Esophagus muscularis mucosa (tissue), 4 donors: ENCODE results near the gene ELFN1. TPM values are rescaled to one million over a fixed set of nuclear protein-coding genes. Genes with fewer than 3 reads are reported as not detected.

Experiments
- DNase-seq: peaks from one replicate; pipeline ENCODE4 v3.0.0-alpha.2; 2017; ENCODE audit errors: extremely low spot score
- H3K27ac ChIP-seq, 4 donors: fragments of 200-600 bp; sonication (generic); replicated peaks in 1 of 4; 1 replicate in 3 of 4; 2 replicates in 1 of 4; pipeline ENCODE4 v1.5.1; 2016 to 2019; ENCODE audit warnings: mild to moderate bottlenecking in 1 of 4
- H3K27me3 ChIP-seq, 4 donors: fragments of 200-600 bp; sonication (generic); one replicate each; pipeline versions ENCODE4 v1.5.1 to v1.6.0; 2016 to 2019
- H3K36me3 ChIP-seq, 4 donors: fragments of 200-600 bp; sonication (generic); one replicate each; pipeline ENCODE4 v1.5.1; 2016 to 2019
- H3K4me1 ChIP-seq, 4 donors: fragments of 200-600 bp; sonication (generic); one replicate each; pipeline ENCODE4 v1.5.1; 2016 to 2019
- H3K4me3 ChIP-seq, 4 donors: fragments of 200-600 bp; sonication (generic); 1 replicate in 2 of 4; 2 replicates in 2 of 4; pipeline ENCODE4 v1.5.1; 2016 to 2019; ENCODE audit warnings: mild to moderate bottlenecking in 4 of 4, moderate library complexity in 1 of 4
- H3K9me3 ChIP-seq, 4 donors: fragments of 200-600 bp; sonication (generic); 1 replicate in 3 of 4; 2 replicates in 1 of 4; pipeline ENCODE4 v1.5.1; 2016 to 2019
- EP300 ChIP-seq: sonication (generic); formaldehyde crosslinking; IDR thresholded peaks from one replicate; pipeline ENCODE4 v1.6.1; 2017; ENCODE audit warnings: antibody characterized with exemption
- POLR2A ChIP-seq: fragments of 450-650 bp; IDR thresholded peaks from one replicate; pipeline ENCODE4 v1.6.1; 2017; ENCODE audit warnings: antibody characterized with exemption, moderate library complexity, mild to moderate bottlenecking, low read depth
- POLR2AphosphoS5 ChIP-seq, 2 donors: sonication (generic); formaldehyde crosslinking; IDR thresholded peaks; one replicate each; pipeline ENCODE4 v1.6.1; 2017; ENCODE audit warnings: antibody characterized with exemption in 2 of 2
- WGBS: methylation state at CpG from one replicate; pipeline ENCODE4 v1.1.5; 2018; 5-methylcytosine and 5-hydroxymethylcytosine counted together
- intact Hi-C: fragments of 100-400 bp; cut with DNase I; formaldehyde crosslinking; loops from one replicate; pipeline ENCODE4 v1.15.1; 2023
- total RNA-seq, 4 donors: library from RNA; depleted of rRNA; stranded (reverse); fragments of >200 nt; gene quantifications; one replicate each; pipeline versions ENCODE4 v1.1.0 to v1.2.1, GENCODE V29; 2016
- TF ChIP-seq, protein P1 (sequence below), 3 experiments: fragments of 200-600 bp in 2 of 3; fragments of 450-650 bp in 1 of 3; sonication (generic) in 2 of 3; IDR thresholded peaks; one replicate each; pipeline ENCODE4 v1.5.1; 2017 to 2019; ENCODE audit warnings: antibody characterized with exemption in 3 of 3, mild to moderate bottlenecking in 2 of 3, moderate library complexity in 1 of 3

Gene ELFN1
- total RNA-seq, 4 donors from 2014 or later = 0.86 to 3.3 (median 1.9) TPM

DNA sequence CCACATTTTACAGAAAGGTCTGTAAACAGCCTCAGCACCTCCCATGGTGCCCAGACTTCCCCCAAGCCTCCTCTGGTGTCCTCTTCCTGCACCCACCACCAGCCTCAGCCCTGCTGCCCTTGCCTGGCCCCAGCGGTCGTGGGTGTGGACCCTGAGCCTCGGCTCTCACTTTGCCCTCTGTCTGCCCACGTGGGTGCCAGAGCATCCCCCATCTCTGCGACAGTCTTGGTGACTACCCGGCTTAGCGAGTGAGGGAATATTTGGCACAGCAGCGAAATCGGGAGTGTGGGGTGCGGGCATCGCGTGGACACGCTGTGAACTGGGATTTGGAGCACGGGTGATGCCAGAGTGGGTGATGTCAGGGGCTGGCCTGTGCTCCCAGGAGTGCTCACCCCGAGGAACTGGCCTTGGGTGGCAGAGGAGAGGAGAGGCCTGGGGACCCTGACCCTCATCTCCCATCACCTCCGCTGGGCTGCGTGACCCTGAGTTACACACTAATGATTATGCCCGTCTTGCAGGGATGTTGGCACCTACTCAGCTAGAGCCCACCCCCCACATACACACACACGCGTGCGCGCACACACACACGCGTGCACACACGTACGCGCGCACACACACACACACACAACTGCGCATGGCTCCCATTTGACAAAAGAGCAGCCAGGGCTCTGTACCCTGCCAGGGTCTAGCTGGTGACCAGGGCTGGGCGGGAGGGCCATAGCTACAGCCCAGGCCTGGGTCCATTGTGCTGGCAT, 8.7 kb downstream of the ELFN1 start:
- intact Hi-C loops = no loop called here

DNA sequence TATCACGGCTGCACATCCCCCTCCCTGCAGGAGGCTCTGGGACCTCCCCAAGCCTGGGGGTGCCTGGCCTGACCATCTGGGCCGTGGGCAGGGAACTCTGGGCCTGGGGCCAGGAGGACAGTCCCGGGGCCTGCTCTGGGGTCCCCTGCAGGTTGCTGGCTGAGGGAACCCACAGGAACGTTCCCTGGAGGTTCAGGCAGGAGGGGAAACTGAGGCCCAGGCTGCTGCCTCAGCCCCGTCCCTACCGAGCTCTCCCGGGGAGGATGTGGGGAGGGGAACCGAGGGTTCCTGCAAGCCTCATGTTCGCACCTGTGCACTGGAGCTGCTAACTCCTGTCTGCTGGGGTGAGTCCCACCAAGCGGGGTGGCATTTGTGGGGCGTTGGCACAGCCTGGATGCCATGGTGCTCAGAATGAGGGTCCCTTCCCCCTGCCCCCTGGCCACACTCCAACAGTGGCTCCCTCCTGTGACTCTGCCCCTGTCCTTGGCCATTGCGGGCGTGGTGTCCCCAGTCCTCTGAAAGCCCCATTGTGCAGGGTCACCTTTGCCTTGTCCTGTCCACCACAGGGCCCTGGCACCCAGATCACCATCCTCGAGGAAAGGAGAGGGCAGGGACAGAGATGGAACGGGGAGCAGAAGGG, 9.4 kb downstream of the ELFN1 start:
- intact Hi-C loops = no loop called here
- Histone ChIP-seq H3K4me1 (no peaks in the 10 kb centered on the region), H3K4me3 (no peak overlapping the region), H3K36me3 (no peaks in the 10 kb centered on the region), H3K27ac (no peak overlapping the region), H3K9me3 (peaks cover 0 to 19% (median 9%) of the 10 kb centered on the region in 4 donors), H3K27me3 (peaks cover 0 to 61% (median 3%) of the 10 kb centered on the region in 4 donors)
- no peak for DNase-seq
- TF ChIP-seq POLR2AphosphoS5 (IDR thresholded peaks at IDR 0.05) (no peak), POLR2A (no peak), EP300 (no peak)
- TF ChIP-seq, protein P1, sequence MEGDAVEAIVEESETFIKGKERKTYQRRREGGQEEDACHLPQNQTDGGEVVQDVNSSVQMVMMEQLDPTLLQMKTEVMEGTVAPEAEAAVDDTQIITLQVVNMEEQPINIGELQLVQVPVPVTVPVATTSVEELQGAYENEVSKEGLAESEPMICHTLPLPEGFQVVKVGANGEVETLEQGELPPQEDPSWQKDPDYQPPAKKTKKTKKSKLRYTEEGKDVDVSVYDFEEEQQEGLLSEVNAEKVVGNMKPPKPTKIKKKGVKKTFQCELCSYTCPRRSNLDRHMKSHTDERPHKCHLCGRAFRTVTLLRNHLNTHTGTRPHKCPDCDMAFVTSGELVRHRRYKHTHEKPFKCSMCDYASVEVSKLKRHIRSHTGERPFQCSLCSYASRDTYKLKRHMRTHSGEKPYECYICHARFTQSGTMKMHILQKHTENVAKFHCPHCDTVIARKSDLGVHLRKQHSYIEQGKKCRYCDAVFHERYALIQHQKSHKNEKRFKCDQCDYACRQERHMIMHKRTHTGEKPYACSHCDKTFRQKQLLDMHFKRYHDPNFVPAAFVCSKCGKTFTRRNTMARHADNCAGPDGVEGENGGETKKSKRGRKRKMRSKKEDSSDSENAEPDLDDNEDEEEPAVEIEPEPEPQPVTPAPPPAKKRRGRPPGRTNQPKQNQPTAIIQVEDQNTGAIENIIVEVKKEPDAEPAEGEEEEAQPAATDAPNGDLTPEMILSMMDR (IDR thresholded peaks at IDR 0.05) = no peak
- WGBS = 71% methylated on average over 4 of the region's 15 CpGs

More for the DNA sequence above, 8.7 kb downstream of the ELFN1 start:
- Histone ChIP-seq H3K4me1 (no peaks in the 10 kb centered on the region), H3K4me3 (no peak overlapping the region), H3K27me3 (peaks cover 0 to 68% (median 5%) of the 10 kb centered on the region in 4 donors), H3K9me3 (peaks cover 0 to 12% (median 5%) of the 10 kb centered on the region in 4 donors), H3K36me3 (no peaks in the 10 kb centered on the region), H3K27ac (no peak overlapping the region)
- no peak for TF ChIP-seq POLR2A
- TF ChIP-seq EP300 = no peak
- TF ChIP-seq, protein P1 (IDR thresholded peaks at IDR 0.05) = no peak
- no peak for TF ChIP-seq POLR2AphosphoS5 (IDR thresholded peaks at IDR 0.05)
- 91% methylated on average over 30 of the region's 30 CpGs for WGBS
- DNase-seq = no peak

DNA sequence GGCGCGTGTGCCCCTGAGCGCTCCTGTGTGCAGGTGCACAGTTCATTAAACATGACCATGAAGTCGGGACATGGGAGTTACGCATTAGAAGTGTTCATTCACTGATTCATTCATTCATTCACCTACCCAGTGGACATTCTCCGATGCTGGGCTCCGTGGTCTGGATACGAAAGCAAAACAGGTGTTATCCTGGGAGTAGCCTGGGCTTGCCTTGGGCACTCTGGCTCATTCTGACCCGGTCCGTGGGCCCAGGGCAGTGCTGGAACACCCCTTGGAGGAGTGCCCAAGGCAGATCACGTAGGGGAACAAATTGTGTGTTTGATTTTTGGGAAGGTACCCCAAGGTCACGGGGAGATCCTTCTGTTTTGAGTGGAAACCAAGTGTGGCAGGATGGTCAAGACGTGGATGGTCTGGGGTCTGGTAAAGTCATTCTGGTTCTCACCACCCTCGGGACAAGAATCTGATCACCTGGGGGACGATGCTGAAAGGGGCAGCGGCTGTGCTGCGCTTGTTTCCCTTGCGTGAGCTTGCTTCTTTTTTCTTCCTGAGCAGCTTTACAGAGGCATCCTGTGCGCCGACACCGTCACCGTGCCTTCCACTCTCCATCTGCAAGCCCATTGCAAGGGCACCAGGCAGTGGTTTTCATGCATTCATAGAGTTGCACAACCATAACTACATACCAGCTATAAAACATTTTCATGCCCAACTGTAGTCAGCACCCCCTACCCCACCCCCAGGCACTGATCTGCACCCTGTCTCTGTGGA, 10.1 kb downstream of the ELFN1 start:
- no peak for TF ChIP-seq EP300
- no peak for TF ChIP-seq POLR2AphosphoS5 (IDR thresholded peaks at IDR 0.05)
- TF ChIP-seq, protein P1 (IDR thresholded peaks at IDR 0.05) = no peak
- no peak for TF ChIP-seq POLR2A
- intact Hi-C loops = no loop called here
- WGBS = 92% methylated on average over 22 of the region's 22 CpGs
- Histone ChIP-seq H3K9me3 (peaks cover 0 to 26% (median 16%) of the 10 kb centered on the region in 4 donors), H3K36me3 (no peaks in the 10 kb centered on the region), H3K27me3 (peaks cover 0 to 54% (median 3%) of the 10 kb centered on the region in 4 donors), H3K4me1 (no peaks in the 10 kb centered on the region), H3K4me3 (no peak overlapping the region), H3K27ac (no peak overlapping the region)
- no peak for DNase-seq

DNA sequence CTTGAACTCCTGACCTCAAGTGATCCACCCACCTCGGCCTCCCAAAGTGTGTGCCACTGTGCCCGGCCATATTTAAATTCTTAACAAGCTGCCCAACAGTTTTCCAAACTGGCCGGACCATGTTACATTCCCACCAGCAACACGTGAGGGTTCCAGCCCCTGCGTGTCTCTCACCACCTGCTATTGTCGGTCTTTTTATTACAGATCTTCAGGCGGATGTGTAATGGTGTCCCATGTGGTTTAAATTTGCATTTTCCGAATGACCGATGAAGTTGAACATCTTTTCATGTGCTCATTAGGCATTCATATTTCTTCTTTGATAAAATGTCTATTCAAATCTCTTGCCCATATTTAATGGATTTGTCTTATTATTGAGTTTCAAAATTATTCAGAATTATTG, 11.5 kb downstream of the ELFN1 start:
- Histone ChIP-seq H3K9me3 (peaks cover 0 to 29% (median 19%) of the 10 kb centered on the region in 4 donors), H3K27me3 (peaks cover 0 to 40% (median 0%) of the 10 kb centered on the region in 4 donors), H3K4me3 (no peak overlapping the region), H3K36me3 (no peaks in the 10 kb centered on the region), H3K4me1 (no peaks in the 10 kb centered on the region), H3K27ac (no peak overlapping the region)
- no peak for DNase-seq
- intact Hi-C loops = no loop called here
- TF ChIP-seq POLR2A (no peak), POLR2AphosphoS5 (IDR thresholded peaks at IDR 0.05) (no peak), EP300 (no peak)
- TF ChIP-seq, protein P1 (IDR thresholded peaks at IDR 0.05) = no peak
- 88% methylated on average over 9 of the region's 9 CpGs for WGBS
